Measurements from ENCODE around the gene STARD5.

- TF ChIP-seq CTCF (IDR thresholded peaks at IDR 0.05) (no peak), POLR2A (IDR thresholded peaks at IDR 0.05) (no peak)
Measured at GRCh38 chr15:81326466-81327212, 2.7 kb upstream of the STARD5 start.
